GM15510 (cell line): Measurements from ENCODE around the gene PIGU.

ENCODE experiments used
- POLR2A ChIP-seq: IDR thresholded peaks from 3 replicates; pipeline ENCODE4 v1.6.1; 2011; ENCODE audit warnings: borderline replicate concordance; ENCODE audit not compliant: insufficient read length; ENCODE audit errors: extremely low read depth

The PIGU gene

DNA sequence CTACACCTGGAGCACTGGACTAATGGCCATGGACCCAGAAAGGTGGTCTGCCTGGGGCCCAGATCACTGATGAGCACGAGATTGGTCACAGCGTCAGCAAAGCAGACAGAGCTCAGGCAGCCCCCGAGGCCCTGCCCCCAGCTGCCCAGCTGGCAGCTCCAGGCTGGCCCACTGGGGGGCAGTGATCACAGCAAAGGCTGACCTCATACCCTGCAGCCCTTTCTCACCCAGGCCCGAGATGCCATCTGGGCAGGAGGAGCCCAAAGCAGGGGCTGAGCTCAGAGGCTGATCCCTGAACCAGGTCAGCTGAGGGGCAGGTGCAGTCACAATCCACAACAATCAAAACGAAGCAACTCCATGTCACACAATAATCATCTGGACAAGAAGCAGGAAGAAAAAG, 114.3 kb downstream of the PIGU start:
- TF ChIP-seq POLR2A, result no peak

DNA sequence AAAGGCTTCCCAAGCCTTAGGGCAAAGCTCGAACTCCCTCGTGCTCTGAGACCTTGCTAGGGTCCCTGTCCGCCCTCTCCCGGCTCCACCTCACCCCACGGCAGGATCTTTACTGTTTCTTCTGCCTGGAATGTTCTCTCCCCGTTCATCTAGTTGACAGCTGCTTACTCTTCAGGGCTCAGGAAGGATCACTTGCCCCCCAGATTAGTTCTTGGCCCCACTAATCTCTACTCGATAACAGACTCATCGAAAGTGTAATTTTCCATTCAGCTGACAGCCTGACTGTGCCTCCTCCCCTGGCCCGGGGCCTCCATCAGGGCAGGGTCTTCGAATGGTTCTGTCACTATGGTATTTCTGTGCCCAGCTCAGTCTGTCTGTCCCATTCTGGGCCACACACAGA, 115.2 kb downstream of the PIGU start:
- no peak for TF ChIP-seq POLR2A

DNA sequence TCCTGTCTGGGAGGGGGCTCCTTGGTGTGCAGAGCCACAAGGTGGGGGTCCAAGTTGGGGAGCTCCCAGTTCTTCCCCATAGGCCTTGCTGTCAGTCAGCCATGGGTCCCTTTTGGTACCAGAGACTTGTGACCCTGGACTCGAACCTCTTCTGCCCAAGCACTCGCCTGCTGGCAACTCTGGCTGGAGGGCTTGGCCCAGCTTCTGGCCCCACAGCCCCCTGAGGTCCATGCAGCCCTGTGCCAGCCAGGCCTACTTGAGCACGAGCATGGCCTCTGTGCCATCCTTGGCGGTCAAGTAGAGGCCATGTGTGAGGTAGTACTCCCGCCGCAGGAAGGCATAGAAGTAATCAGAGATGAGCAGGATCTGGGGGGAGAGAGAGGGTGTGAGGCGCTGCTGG, 116.3 kb downstream of the PIGU start:
- no peak for TF ChIP-seq POLR2A

GRCh38 chr20:34560141-34560523, 116.8 kb downstream of the PIGU start:
- TF ChIP-seq POLR2A, result no peak

GRCh38 chr20:34559311-34560140, 117.4 kb downstream of the PIGU start:
- TF ChIP-seq POLR2A, result no peak

GRCh38 chr20:34558320-34559218, 118.3 kb downstream of the PIGU start, which contains the start of gene MAP1LC3A:
MAP1LC3A (plus strand) TSS chr20:34558718; CDS start chr20:34558869, 151 bp downstream.
- peak; percentile 22 for TF ChIP-seq POLR2A

- no peak for TF ChIP-seq POLR2A
Observed at GRCh38 chr20:34557936-34558319, 119.0 kb downstream of the PIGU start.

DNA sequence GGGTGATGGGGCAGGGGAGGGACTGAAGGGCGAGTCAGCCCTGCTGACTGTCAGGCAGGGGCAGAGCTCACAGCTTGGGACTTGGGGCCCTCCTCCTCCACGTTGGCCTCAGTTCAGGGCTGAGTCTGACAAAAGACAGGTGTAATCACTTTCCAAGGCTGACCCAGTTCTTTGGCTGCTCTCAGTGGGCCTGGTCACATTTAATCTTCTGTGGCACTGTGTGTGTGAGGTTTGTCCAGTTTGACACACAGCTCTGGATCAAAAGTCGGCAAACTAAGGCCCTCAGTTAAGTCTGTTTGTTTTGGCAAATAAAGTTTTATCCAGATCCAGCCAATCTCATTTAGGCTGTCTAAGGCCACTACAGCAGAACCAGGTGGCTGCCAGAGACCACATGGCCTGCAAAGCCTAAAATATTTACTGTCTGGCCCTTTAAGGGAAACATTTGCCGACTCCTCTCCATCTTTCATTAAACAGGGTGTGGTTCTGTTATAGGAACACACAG, 123.5 kb downstream of the PIGU start:
- no peak for TF ChIP-seq POLR2A

DNA sequence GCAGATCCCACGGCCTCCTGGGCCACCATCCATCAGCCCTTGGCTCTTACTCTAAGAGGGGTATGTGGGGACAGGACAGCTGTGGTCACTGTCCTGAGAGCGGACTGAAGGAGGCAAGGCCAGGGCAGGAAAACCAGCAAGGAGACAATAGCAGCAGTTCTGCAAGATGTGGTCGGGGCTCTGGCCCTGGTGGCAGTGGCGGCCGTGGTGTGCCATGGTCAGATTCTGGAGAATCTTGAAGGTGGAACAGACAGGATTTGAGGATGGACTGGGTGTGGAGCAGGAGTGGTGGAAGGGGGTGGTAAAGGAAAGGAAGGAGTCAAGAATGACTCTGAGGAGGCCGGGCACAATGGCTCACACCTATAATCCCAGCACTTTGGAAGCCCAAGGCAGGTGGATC, 124.3 kb downstream of the PIGU start:
- TF ChIP-seq POLR2A, result no peak

GRCh38 chr20:34549929-34550305, 127.0 kb downstream of the PIGU start:
- no peak for TF ChIP-seq POLR2A

DNA sequence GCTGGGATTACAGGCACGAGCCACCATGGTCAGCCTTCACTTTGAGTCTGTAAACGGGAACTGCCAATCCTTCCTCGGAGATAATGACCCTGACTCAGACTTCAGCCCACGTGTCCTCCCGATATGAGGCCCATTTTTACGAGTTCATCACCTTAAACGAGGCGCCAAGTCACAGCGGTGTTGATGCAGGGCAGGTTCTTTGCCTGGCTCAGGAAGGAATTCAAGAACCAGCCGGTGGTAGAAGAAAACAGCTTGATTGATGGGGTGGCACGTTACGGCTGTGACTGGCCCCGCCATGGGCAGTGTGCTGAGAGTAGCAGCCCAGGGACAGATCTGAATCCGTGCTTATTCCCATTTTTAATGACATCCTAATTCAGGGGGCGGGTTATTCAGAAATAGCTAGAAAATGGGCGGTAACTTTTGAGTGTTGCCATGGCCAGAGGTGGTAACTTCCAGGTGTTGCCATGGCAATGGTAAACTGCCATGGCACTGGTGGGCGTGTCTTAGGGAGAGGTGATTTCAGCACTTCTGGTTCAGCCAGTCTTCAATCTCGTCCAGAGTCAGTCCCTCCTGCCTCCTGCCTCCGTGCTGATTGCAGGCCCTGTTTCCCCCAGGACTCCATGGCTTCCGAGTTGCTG, 127.5 kb downstream of the PIGU start:
- TF ChIP-seq POLR2A, result no peak

DNA sequence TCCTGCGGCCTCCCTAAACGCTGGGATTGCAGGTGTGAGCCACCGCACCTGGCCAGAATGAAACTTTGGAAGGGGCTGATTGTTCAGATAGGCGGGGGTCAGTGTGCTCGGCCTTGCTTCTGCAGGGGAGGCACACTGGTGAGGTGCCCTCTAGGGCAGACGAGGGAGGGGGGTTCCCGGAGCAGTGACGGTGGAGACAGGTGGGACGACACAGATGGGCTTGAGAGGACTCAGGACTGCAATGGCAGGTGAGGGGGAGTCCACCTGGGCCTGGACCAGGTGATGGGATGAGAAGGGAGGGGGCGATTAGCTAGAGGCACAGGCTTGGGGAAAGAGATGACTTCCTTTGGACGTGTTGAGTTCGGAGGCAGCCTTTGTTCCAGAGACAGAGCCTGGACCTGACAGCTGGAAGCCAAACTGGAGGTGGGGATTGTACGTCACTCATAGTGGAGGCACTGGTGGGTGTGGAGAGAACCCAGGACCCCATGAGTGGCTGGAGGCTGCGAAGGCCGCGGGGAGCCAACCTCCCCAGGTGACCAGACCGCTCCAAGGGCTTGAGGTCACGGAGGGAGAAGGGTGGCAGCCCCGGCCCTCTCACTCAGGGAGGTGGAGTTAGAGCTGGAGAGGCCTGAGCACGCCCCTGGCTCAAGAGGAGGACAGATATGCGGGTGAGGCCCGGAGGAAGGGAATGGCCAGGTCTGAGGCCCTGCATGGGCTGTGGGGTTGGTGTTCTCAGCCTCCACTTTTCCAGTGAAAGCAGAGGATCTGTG, 128.9 kb downstream of the PIGU start:
- no peak for TF ChIP-seq POLR2A

DNA sequence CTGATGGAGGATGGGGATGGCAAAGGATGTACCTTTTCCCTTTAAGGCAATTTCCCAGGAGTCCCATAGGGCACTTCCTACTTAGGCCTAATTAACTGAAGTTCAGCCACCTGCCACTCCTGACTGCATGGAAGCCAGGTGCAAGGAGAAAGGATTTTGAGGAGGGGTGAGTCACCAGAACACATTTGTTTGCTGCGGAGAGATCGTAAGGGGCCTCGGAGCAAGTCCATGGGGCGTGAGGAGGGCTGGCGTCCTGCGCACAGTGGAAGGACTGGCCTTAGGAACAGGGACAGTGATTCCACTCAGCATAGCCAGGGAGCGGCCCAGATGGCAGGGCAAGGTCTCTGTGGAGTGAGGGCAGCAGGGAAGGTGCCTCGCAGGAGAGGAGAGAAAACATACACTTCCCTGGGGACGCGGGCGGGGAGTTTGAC, 130.1 kb downstream of the PIGU start:
- no peak for TF ChIP-seq POLR2A
